ENCODE results near the gene PPM1N. TPM values are rescaled to one million over a fixed set of nuclear protein-coding genes. Genes with fewer than 3 reads are reported as not detected.

Gene PPM1N
- total and polyA plus RNA-seq, 2 of the 13 experiments (the other 11 are each of a cell fraction or from before 2014, with no cell fraction given) = 0.31 to 1.8 TPM

DNA sequence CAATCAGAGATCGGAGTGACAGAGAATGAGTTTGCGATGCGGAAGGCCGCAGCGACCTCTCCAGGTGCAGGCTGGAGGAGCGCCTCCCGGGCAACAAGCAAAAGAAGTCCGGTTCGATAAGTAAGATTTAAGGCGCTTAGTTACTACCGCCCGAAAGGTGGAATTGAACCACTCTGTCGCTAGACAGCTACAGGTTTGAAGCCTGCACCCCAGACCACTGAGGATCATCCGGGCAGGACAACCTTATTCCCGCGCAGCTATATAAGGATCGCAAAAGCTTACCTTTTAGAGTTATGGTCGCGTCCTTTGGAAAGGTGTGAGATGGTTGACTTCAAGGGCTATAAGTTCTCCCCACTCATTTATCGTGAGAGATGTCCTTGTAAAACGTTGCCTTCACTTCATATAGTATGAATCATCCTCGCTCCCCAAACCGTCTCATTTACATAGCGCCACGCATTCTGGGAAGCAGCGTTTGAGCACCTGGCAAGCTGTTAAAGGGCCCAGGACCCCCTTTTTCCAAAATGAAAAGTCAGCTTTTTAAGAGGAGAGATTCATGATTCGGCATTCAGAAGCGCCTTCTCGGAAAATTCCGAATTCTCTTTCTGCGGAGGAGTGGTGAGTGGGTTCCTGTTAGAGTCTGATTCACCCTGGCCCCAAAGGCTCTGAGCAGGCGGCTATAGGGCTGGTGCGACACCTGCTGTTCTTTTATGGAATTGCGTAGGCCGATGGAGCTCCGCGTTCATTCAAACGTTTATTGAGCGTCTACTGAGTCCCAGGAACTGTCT is 19.6 kb upstream of the PPM1N start (continued):
- TF ChIP-seq ZNF318 (CRISPR knock-in tag; IDR thresholded peaks at IDR 0.05) (no peak), GATAD1 (CRISPR knock-in tag; IDR thresholded peaks at IDR 0.05) (peak; percentile 55; the same call in 1 of the 2 replicates), FUBP1 (CRISPR knock-in tag; IDR thresholded peaks at IDR 0.05; ENCODE audit: borderline replicate concordance) (no peak), TBX3 (IDR thresholded peaks at IDR 0.05; ENCODE audit: borderline replicate concordance) (0 out of 2 replicates have a peak, but pooled peaks have one; percentile 43), NFAT5 (CRISPR knock-in tag; IDR thresholded peaks at IDR 0.05) (no peak), SRF (IDR thresholded peaks at IDR 0.05; ENCODE audit: low read depth, low read length) (0 out of 2 replicates have a peak, but pooled peaks have one; percentile 9), ZBTB20 (CRISPR knock-in tag; IDR thresholded peaks at IDR 0.05; ENCODE audit: borderline replicate concordance, low read depth) (no peak), ZNF792 (CRISPR knock-in tag; IDR thresholded peaks at IDR 0.05) (peak; percentile 86)
- TF ChIP-seq, protein P1, sequence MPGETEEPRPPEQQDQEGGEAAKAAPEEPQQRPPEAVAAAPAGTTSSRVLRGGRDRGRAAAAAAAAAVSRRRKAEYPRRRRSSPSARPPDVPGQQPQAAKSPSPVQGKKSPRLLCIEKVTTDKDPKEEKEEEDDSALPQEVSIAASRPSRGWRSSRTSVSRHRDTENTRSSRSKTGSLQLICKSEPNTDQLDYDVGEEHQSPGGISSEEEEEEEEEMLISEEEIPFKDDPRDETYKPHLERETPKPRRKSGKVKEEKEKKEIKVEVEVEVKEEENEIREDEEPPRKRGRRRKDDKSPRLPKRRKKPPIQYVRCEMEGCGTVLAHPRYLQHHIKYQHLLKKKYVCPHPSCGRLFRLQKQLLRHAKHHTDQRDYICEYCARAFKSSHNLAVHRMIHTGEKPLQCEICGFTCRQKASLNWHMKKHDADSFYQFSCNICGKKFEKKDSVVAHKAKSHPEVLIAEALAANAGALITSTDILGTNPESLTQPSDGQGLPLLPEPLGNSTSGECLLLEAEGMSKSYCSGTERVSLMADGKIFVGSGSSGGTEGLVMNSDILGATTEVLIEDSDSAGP (CRISPR knock-in tag; IDR thresholded peaks at IDR 0.05; ENCODE audit: borderline replicate concordance) = peak; percentile 100
- TF ChIP-seq, protein P2, sequence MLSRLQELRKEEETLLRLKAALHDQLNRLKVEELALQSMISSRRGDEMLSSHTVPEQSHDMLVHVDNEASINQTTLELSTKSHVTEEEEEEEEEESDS (CRISPR knock-in tag; IDR thresholded peaks at IDR 0.05; ENCODE audit: borderline replicate concordance) = peak; percentile 100
